ENCODE results near the gene NCKAP5. TPM values are rescaled to one million over a fixed set of nuclear protein-coding genes. Genes with fewer than 3 reads are reported as not detected.

Gene NCKAP5
- total RNA-seq, 2 donors from 2014 or later = not detected

DNA sequence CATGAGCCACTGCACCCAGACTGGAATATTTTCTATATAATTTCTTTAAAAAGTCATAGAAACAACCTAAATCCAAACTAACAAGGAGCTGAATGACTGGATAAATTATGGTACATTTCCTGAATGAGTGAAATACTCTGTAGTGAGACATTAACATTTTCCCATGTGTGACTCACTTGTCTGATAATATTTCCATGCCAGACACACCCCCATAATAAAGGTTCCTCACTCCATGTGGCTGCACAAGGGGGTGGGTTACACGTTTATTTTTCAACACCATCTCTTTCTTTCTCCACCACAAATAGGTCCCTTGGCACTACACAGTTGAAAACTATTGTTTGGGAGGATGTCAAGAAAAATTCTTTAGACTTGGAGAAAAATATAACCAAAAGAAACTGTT is 632.0 kb downstream of the NCKAP5 start:
- H3K27ac Mint-ChIP-seq = no peak overlapping the region
- H3K27me3 Mint-ChIP-seq (ENCODE audit: low read depth) = no peaks in the 10 kb centered on the region
- no peaks in the 10 kb centered on the region for H3K4me1 Mint-ChIP-seq (ENCODE audit: low read depth)
- no peaks in the 10 kb centered on the region for H3K9me3 Mint-ChIP-seq
- no peak for DNase-seq
- H3K4me3 Mint-ChIP-seq = no peak overlapping the region
- ATAC-seq (replicated peaks in 1 of 2) = no peak
- no peaks in the 10 kb centered on the region for H3K36me3 Mint-ChIP-seq (ENCODE audit: insufficient read depth in 2 of 2)

DNA sequence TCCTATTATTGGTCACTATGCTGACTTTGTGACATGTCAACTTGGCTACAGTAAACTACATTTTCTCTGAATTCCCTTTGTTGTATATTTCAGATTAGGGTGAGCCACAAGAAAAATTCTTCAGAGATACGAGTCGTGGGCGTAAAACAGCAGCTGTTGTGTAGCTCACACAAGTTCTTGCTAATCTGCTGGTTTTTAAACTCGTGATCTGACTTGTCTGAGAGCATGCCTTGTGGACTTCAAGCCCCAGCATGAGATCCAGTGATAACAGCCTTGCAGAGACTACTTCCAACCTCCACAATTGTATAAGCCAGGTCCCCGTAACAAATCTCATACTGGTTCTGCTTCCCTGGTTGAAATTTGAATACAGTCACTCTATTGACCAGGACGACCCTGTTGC is 638.5 kb downstream of the NCKAP5 start:
- Mint-ChIP-seq H3K27me3 (ENCODE audit: low read depth) (no peaks in the 10 kb centered on the region), H3K36me3 (ENCODE audit: insufficient read depth in 2 of 2) (no peaks in the 10 kb centered on the region), H3K4me1 (ENCODE audit: low read depth) (no peaks in the 10 kb centered on the region), H3K4me3 (no peak overlapping the region), H3K9me3 (peaks cover 1 to 2% of the 10 kb centered on the region in 2 donors), H3K27ac (no peak overlapping the region)
- no peak for DNase-seq
- ATAC-seq (replicated peaks in 1 of 2) = no peak

DNA sequence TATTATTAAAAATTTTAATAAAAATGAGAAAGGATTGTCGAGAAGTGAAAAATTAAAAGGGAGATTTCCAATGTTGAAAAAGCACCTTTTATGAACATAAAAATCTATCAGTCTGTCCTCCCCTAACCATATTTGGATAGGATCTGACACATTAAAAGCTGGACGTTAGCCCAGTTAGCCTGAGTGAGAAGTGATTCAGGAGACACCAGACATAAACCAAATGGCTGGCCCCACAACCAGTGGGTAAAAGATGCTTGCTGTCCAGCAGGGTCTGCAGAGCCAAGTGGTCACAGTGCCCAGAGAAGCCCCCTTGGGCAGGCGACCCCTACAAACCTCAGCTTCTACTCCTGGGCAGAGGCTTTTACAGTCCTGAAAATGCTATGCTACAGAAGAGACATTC is 644.5 kb downstream of the NCKAP5 start:
- Mint-ChIP-seq H3K4me1 (ENCODE audit: low read depth) (no peaks in the 10 kb centered on the region), H3K9me3 (peaks cover 4% of the 10 kb centered on the region in 2 donors), H3K36me3 (ENCODE audit: insufficient read depth in 2 of 2) (no peaks in the 10 kb centered on the region), H3K27ac (no peak overlapping the region), H3K27me3 (ENCODE audit: low read depth) (no peaks in the 10 kb centered on the region), H3K4me3 (no peak overlapping the region)
- no peak for ATAC-seq (replicated peaks in 1 of 2)
- DNase-seq = no peak

- no peak for DNase-seq
- H3K4me1 Mint-ChIP-seq (ENCODE audit: low read depth) = no peaks in the 10 kb centered on the region
- no peak for ATAC-seq (replicated peaks in 1 of 2)
- H3K27ac Mint-ChIP-seq = no peak overlapping the region
- peaks cover 2 to 4% of the 10 kb centered on the region in 2 donors for H3K9me3 Mint-ChIP-seq
- H3K36me3 Mint-ChIP-seq (ENCODE audit: insufficient read depth in 2 of 2) = no peaks in the 10 kb centered on the region
- no peaks in the 10 kb centered on the region for H3K27me3 Mint-ChIP-seq (ENCODE audit: low read depth)
- no peak overlapping the region for H3K4me3 Mint-ChIP-seq
Observed at GRCh38 chr2:132915812-132916549, 652.3 kb downstream of the NCKAP5 start.

DNA sequence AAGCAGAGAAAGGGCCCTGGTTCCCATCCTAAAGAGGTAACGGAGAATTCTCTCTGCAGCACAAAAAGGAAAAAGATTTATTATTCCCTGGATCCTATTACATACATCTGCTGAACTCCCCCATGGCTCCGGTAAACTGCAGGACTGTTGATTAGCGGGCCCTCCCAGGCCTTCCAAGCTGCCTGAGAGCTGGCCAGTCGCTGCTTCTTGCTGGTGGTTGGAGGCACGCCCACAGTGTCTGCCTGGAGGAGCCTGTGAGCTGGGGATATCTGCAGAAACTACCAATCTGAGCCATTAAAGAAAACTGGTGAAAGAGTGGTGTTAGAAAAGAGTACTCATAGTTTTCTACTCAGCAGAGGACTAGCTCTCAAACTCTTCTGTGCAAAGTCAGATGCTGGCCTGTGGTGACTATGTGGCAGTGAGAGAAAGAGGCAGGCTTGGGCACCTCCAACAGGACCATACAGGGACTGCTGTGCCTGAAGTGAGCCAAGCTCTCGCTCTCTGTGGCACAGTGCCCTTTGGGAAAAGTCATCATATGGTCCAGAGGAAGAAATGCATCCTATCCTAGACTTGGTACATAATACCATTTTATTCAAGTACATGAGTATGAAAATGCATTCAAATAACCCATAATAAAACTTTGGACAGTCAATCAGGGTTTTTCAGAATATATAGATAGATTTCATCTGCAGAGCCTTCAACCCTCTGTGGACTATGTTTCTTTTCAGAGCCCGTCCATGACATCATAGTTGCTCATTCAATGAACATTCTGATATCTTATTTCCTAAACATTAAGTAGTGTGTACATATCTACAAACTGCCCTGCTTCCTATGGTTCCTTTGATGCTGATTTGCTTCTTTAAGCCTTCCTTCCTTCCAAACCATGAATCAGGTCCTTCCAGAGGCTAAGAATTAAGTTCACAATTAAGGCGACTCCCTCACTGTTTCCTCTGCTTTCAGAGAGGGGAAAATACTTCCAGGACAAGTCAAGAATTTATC is 656.2 kb downstream of the NCKAP5 start:
- Mint-ChIP-seq H3K36me3 (ENCODE audit: insufficient read depth in 2 of 2) (no peaks in the 10 kb centered on the region), H3K9me3 (peaks cover 2% of the 10 kb centered on the region in 2 donors), H3K27me3 (ENCODE audit: low read depth) (no peaks in the 10 kb centered on the region), H3K4me3 (no peak overlapping the region), H3K27ac (no peak overlapping the region), H3K4me1 (ENCODE audit: low read depth) (no peaks in the 10 kb centered on the region)
- no peak for DNase-seq
- no peak for ATAC-seq (replicated peaks in 1 of 2)

DNA sequence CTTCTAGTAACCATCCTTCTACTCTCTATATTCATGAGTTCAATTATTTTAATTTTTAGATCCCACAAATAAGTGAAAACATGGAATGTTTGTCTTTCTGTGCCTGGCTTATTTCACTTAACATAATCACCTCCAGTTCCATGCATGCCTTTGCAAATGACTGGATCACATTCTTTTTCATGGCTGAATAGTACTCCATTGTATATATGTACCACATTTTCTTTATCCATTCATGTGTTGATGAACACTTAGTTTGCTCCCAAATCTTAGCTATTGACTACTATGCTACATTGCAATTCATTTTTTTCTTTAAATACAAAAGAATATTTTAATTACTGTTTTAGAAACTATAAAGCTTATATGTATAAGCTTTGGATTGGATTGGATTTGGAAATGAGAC is 657.8 kb downstream of the NCKAP5 start:
- Mint-ChIP-seq H3K27me3 (ENCODE audit: low read depth) (no peaks in the 10 kb centered on the region), H3K9me3 (peaks cover 2 to 3% of the 10 kb centered on the region in 2 donors), H3K4me3 (no peak overlapping the region), H3K4me1 (ENCODE audit: low read depth) (no peaks in the 10 kb centered on the region), H3K36me3 (ENCODE audit: insufficient read depth in 2 of 2) (no peaks in the 10 kb centered on the region), H3K27ac (no peak overlapping the region)
- DNase-seq (no peak), ATAC-seq (replicated peaks in 1 of 2) (no peak)

DNA sequence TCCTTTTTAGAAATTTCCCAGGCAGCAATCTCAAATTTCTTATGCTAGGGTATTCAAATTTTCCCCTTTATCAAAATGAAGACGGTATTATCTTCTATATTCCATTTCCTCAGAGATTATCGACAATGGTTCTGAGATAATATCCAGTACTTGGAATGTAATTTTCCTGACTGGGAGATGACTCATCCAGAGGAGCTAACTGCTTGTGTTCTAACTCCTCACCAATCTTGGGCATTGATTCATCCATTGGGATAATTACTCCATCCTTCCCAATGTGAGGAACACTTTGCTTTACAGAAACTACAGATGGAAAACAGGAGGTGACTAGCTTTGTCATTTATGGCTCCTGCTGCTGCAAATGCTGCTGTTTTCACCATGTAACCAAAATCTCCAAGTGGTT is 658.8 kb downstream of the NCKAP5 start:
- H3K27ac Mint-ChIP-seq = no peak overlapping the region
- H3K4me3 Mint-ChIP-seq = no peak overlapping the region
- DNase-seq (no peak), ATAC-seq (replicated peaks in 1 of 2) (no peak)
- H3K36me3 Mint-ChIP-seq (ENCODE audit: insufficient read depth in 2 of 2) = no peaks in the 10 kb centered on the region
- no peaks in the 10 kb centered on the region for H3K4me1 Mint-ChIP-seq (ENCODE audit: low read depth)
- peaks cover 2 to 3% of the 10 kb centered on the region in 2 donors for H3K9me3 Mint-ChIP-seq
- H3K27me3 Mint-ChIP-seq (ENCODE audit: low read depth) = no peaks in the 10 kb centered on the region

GRCh38 chr2:132904142-132904842 is 664.0 kb downstream of the NCKAP5 start:
- H3K9me3 Mint-ChIP-seq = peaks cover 0 to 4% of the 10 kb centered on the region in 2 donors
- DNase-seq (no peak), ATAC-seq (replicated peaks in 1 of 2) (no peak)
- no peaks in the 10 kb centered on the region for H3K27me3 Mint-ChIP-seq (ENCODE audit: low read depth)
- no peaks in the 10 kb centered on the region for H3K36me3 Mint-ChIP-seq (ENCODE audit: insufficient read depth in 2 of 2)
- H3K4me1 Mint-ChIP-seq (ENCODE audit: low read depth) = no peaks in the 10 kb centered on the region
- H3K27ac Mint-ChIP-seq = no peak overlapping the region
- no peak overlapping the region for H3K4me3 Mint-ChIP-seq

GRCh38 chr2:132902626-132903025 is 665.6 kb downstream of the NCKAP5 start:
- Mint-ChIP-seq H3K27me3 (ENCODE audit: low read depth) (no peaks in the 10 kb centered on the region), H3K36me3 (ENCODE audit: insufficient read depth in 2 of 2) (peaks cover 0 to 2% of the 10 kb centered on the region in 2 donors), H3K27ac (no peak overlapping the region), H3K9me3 (peaks cover 0 to 4% of the 10 kb centered on the region in 2 donors), H3K4me1 (ENCODE audit: low read depth) (no peaks in the 10 kb centered on the region), H3K4me3 (no peak overlapping the region)
- DNase-seq (no peak), ATAC-seq (replicated peaks in 1 of 2) (no peak)

- H3K4me1 Mint-ChIP-seq (ENCODE audit: low read depth) = no peaks in the 10 kb centered on the region
- no peak for DNase-seq
- no peak overlapping the region for H3K27ac Mint-ChIP-seq
- no peaks in the 10 kb centered on the region for H3K27me3 Mint-ChIP-seq (ENCODE audit: low read depth)
- H3K4me3 Mint-ChIP-seq = no peak overlapping the region
- no peak for ATAC-seq (replicated peaks in 1 of 2)
- peaks cover 0 to 4% of the 10 kb centered on the region in 2 donors for H3K9me3 Mint-ChIP-seq
- H3K36me3 Mint-ChIP-seq (ENCODE audit: insufficient read depth in 2 of 2) = peaks cover 0 to 2% of the 10 kb centered on the region in 2 donors
Observed at GRCh38 chr2:132901661-132902060, 666.6 kb downstream of the NCKAP5 start.

DNA sequence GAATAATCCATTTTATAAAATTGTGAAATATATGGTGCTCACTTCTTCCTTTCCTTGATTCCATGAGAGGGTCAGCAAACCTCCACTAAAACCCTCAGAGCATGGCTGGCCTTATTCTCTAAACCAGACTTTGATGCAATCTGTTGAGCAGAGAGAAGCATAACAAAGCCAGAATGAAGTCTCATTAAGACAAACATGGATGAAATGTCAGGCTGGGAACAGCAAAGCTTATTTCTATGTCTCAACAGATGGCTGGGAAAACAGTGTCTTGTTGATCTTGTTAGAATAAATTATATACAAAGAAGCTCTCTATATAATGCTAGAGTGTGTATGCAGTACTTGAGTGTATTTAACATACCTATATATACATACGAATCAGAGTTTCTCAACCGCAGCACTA is 671.2 kb downstream of the NCKAP5 start:
- Mint-ChIP-seq H3K4me3 (no peak overlapping the region), H3K9me3 (peaks cover 6 to 7% of the 10 kb centered on the region in 2 donors), H3K4me1 (ENCODE audit: low read depth) (peaks cover 7% of the 10 kb centered on the region), H3K36me3 (ENCODE audit: insufficient read depth in 2 of 2) (peaks cover 0 to 3% of the 10 kb centered on the region in 2 donors), H3K27me3 (ENCODE audit: low read depth) (no peaks in the 10 kb centered on the region), H3K27ac (no peak overlapping the region)
- ATAC-seq (replicated peaks in 1 of 2) = no peak
- DNase-seq = no peak

DNA sequence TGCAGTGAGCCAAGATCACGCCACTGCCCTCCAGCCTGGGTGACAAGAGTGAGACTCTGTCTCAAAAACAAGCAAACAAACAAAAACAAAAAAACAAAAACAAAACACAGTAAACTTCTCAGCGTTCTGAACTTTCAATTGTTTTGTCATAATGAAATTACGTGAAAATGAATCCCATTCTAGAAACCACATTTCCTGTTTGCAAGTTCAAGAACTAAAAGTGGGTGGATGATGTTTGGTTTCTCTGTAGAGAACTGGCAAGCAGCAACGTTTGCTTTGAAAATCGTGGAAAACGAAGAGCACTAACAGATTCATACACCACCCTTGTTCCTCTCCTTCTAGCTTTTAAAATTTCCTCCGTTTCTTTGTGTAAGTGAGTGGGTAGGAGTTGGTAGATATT is 672.2 kb downstream of the NCKAP5 start:
- ATAC-seq (replicated peaks in 1 of 2) (peak in 1 of 2 donors; percentile 50), DNase-seq (no peak)
- H3K27me3 Mint-ChIP-seq (ENCODE audit: low read depth) = no peaks in the 10 kb centered on the region
- peak overlapping the region in 1 of 2 donors; percentile 32 for H3K4me3 Mint-ChIP-seq
- peaks cover 0 to 3% of the 10 kb centered on the region in 2 donors for H3K36me3 Mint-ChIP-seq (ENCODE audit: insufficient read depth in 2 of 2)
- no peak overlapping the region for H3K27ac Mint-ChIP-seq
- H3K9me3 Mint-ChIP-seq = peaks cover 6 to 7% of the 10 kb centered on the region in 2 donors
- H3K4me1 Mint-ChIP-seq (ENCODE audit: low read depth) = peaks cover 7% of the 10 kb centered on the region

DNA sequence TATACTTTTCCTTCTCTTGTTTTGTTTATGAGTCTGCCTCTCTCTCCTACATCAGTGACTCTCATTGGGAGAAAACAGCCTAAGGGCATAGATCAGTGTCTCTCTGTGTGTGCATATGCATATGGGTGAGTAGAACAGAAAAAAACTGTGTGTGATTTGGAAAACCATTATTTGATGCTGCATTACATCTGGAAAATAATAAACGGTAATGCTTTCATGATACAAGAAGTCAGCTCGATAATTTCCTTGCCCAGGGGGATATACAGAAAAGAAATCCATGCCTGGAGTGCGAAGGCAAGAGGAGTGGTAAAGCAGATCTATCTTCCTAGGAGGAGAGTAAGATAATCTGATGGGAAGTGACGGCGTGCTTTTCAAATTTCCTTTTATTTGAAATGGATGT is 676.8 kb downstream of the NCKAP5 start:
- ATAC-seq (replicated peaks in 1 of 2) (no peak), DNase-seq (no peak)
- H3K27me3 Mint-ChIP-seq (ENCODE audit: low read depth) = no peaks in the 10 kb centered on the region
- H3K9me3 Mint-ChIP-seq = peaks cover 7 to 8% of the 10 kb centered on the region in 2 donors
- H3K27ac Mint-ChIP-seq = no peak overlapping the region
- H3K36me3 Mint-ChIP-seq (ENCODE audit: insufficient read depth in 2 of 2) = peaks cover 0 to 1% of the 10 kb centered on the region in 2 donors
- H3K4me1 Mint-ChIP-seq (ENCODE audit: low read depth) = peaks cover 7% of the 10 kb centered on the region
- no peak overlapping the region for H3K4me3 Mint-ChIP-seq

All from activated T-cell treated with anti-CD3 and anti-CD28 coated beads, Interleukin-2, amount 50 U/mL, for 72 hours (primary cell).